MCF 10A (cell line): ENCODE measurements around the gene SLC17A3. TPM values are rescaled to one million over a fixed set of nuclear protein-coding genes. Genes with fewer than 3 reads are reported as not detected.

Experiments used
- BruUV-seq: library from RNA; stranded (reverse); fragments of 400-500 nt; replicated peaks from 2 replicates; lab custom pipeline; 2021; lab: Mats Ljungman, UMichigan
- CTCF ChIA-PET: fragments of 300-600 bp; sonication (Branson Sonifier 250); formaldehyde crosslinking; extraction: SDS; loops from one replicate; lab custom pipeline; 2021; ENCODE audit warnings: antibody characterized with exemption, inconsistent platforms; lab: Yijun Ruan, JAX
- POLR2A ChIA-PET: fragments of 300-600, 350-650 bp; sonication (Branson Sonifier 250); formaldehyde crosslinking; extraction: SDS; loops from one replicate; lab custom pipeline; 2020; ENCODE audit warnings: antibody characterized with exemption, inconsistent platforms; lab: Yijun Ruan, JAX
- DNase-seq: peaks from one replicate; pipeline ENCODE4 v3.0.0-alpha.2; 2018; ENCODE audit not compliant: unreplicated experiment
- H3K27ac Mint-ChIP-seq: one replicate; pipeline ENCODE4 v1.8.0; 2022; ENCODE audit warnings: mild to moderate bottlenecking, low read depth, mixed read lengths; ENCODE audit not compliant: unreplicated experiment
- H3K27me3 Mint-ChIP-seq: one replicate; pipeline ENCODE4 v1.8.0; 2022; ENCODE audit warnings: mixed read lengths; ENCODE audit not compliant: insufficient read depth, unreplicated experiment
- H3K36me3 Mint-ChIP-seq: one replicate; pipeline ENCODE4 v1.8.0; 2022; ENCODE audit warnings: mild to moderate bottlenecking, moderate library complexity, mixed read lengths; ENCODE audit not compliant: insufficient read depth, unreplicated experiment
- H3K4me1 Mint-ChIP-seq: one replicate; pipeline ENCODE4 v1.8.0; 2022; ENCODE audit warnings: mixed read lengths; ENCODE audit not compliant: insufficient read depth, unreplicated experiment
- H3K4me3 Mint-ChIP-seq: one replicate; pipeline ENCODE4 v1.8.0; 2022; ENCODE audit warnings: mild to moderate bottlenecking, moderate library complexity, mixed read lengths; ENCODE audit not compliant: unreplicated experiment
- H3K9me3 Mint-ChIP-seq: one replicate; pipeline ENCODE4 v1.8.0; 2022; ENCODE audit warnings: mixed read lengths; ENCODE audit not compliant: unreplicated experiment
- CTCF ChIP-seq: fragments of 200-600 bp; IDR thresholded peaks from one replicate; pipeline ENCODE4 v1.8.0; 2022; ENCODE audit warnings: antibody characterized with exemption, mild to moderate bottlenecking; ENCODE audit not compliant: unreplicated experiment
- intact Hi-C: fragments of 100-400 bp; cut with micrococcal nuclease; formaldehyde crosslinking; loops from 2 replicates; pipeline ENCODE4 v1.14.1; 2022
- total RNA-seq: library from RNA; stranded (reverse); gene quantifications from 2 replicates; pipeline ENCODE4 v1.2.3, GENCODE V29; 2022

SLC17A3 gene
- total RNA-seq, 1 experiment from 2014 or later, result not detected

GRCh38 chr6:25919657-25920056 is 45.6 kb upstream of the SLC17A3 start:
- Mint-ChIP-seq H3K9me3 (no peaks in the 10 kb centered on the region), H3K4me3 (no peak overlapping the region), H3K4me1 (no peaks in the 10 kb centered on the region), H3K27me3 (no peaks in the 10 kb centered on the region), H3K36me3 (no peaks in the 10 kb centered on the region), H3K27ac (no peak overlapping the region)
- no peak for DNase-seq
- intact Hi-C loops, result no loop called here
- TF ChIP-seq CTCF, result no peak
- POLR2A ChIA-PET, result no interaction called here
- CTCF ChIA-PET, result interaction anchor here (0.6 to 1.3 kb wide), 6 partner anchors 16 to 364 kb away, joined by 3 to 4 read pairs (median 3); no protein-coding TSS in a partner anchor
- BruUV-seq, result no TSS peak

DNA sequence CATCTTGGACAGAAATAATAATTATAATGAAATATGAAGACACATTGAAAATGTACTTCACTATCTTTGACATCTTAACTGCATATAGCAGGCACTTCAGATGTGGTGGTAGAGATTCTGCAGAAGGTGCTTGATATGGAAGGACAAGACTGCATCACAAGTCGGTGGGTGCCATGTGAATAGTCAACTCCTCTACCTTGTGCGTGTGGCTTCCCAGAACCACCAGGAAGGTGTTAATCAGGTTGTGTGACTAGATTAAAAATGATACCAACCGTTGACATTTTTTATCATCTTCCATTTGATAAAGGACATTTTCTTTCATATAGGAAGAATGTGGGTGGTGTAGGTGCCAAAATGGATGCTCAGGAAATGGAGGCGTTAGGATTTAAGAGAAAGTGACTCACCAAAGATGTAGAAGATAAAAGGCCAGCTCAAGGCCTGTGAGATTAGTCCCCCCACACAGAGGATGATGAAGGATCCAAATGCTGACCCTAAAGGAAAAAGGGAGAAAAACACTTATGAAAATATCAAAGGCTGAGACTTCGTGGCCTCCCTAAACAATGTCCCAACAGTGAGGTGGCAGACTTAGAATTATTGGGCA is 44.1 kb upstream of the SLC17A3 start:
- no peaks in the 10 kb centered on the region for H3K4me1 Mint-ChIP-seq
- H3K27me3 Mint-ChIP-seq, result no peaks in the 10 kb centered on the region
- no peak overlapping the region for H3K4me3 Mint-ChIP-seq
- CTCF ChIA-PET, result interaction anchor here (0.5 to 0.6 kb wide), 2 partner anchors 15 to 52 kb away, joined by 3 read pairs; no protein-coding TSS in a partner anchor
- H3K27ac Mint-ChIP-seq, result no peak overlapping the region
- intact Hi-C loops, result no loop called here
- no TSS peak for BruUV-seq
- no peak for TF ChIP-seq CTCF
- DNase-seq, result no peak
- no peaks in the 10 kb centered on the region for H3K9me3 Mint-ChIP-seq
- no peaks in the 10 kb centered on the region for H3K36me3 Mint-ChIP-seq
- POLR2A ChIA-PET, result no interaction called here

DNA sequence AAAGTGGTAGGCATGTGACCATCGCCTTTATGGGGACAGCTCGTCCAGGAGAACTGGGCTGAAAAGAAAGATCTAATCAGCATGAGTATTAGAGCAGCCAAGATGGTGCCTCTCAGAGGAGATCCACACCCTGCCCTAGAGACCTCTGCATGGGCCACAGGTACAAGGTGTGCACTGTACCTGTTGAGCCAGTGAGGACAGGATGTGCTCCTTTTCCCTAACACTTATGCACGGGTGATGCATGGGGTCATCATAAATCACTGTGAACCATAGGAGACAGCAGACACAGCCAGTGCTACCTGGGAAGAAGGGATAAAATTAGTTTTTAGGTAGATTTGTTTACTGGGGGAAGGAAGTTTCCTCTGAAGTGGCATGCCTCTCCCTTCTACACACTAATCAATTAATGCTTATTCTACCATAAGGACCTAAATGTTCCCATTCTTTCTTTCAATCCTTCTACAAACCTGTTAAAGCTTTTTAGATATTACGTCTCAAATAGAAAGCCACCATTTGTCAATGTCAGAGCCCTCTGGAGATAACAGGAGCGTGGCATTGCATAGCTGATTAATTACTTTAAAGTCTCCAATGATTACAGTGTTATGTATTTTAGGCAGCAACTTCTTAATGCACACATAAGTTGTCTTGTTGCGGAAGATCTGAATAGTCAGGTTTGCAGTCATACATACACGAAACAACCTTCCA is 42.9 kb upstream of the SLC17A3 start:
- no peaks in the 10 kb centered on the region for H3K36me3 Mint-ChIP-seq
- no peak for DNase-seq
- H3K4me3 Mint-ChIP-seq, result no peak overlapping the region
- no peak for TF ChIP-seq CTCF
- ChIA-PET CTCF (no interaction called here), POLR2A (interaction anchor here (0.5 kb wide), 1 partner anchor 1918 kb away, joined by 3 read pairs; no protein-coding TSS in a partner anchor)
- H3K4me1 Mint-ChIP-seq, result no peaks in the 10 kb centered on the region
- no peaks in the 10 kb centered on the region for H3K27me3 Mint-ChIP-seq
- intact Hi-C loops, result no loop called here
- no TSS peak for BruUV-seq
- H3K27ac Mint-ChIP-seq, result no peak overlapping the region
- H3K9me3 Mint-ChIP-seq, result no peaks in the 10 kb centered on the region

GRCh38 chr6:25916330-25916729 is 42.3 kb upstream of the SLC17A3 start:
- no TSS peak for BruUV-seq
- Mint-ChIP-seq H3K9me3 (no peaks in the 10 kb centered on the region), H3K4me1 (no peaks in the 10 kb centered on the region), H3K36me3 (no peaks in the 10 kb centered on the region), H3K27me3 (no peaks in the 10 kb centered on the region), H3K4me3 (no peak overlapping the region), H3K27ac (no peak overlapping the region)
- CTCF ChIA-PET, result no interaction called here
- TF ChIP-seq CTCF, result no peak
- intact Hi-C loops, result no loop called here
- DNase-seq, result no peak
- POLR2A ChIA-PET, result interaction anchor here (0.5 kb wide), 1 partner anchor 1919 kb away, joined by 3 read pairs; no protein-coding TSS in a partner anchor
